Body of pancreas (tissue), 4 donors: ENCODE data around the gene C2orf42.
"Not testable (repeated sequence)": the region's sequence is repeated elsewhere in the genome, so short reads cannot be mapped to it uniquely, and the experiment has no call there.

Source experiments
- POLR2A ChIP-seq, 3 donors: fragments of 450-650 bp; IDR thresholded peaks; one replicate each; pipeline ENCODE4 v1.6.1; 2016; ENCODE audit warnings: antibody characterized with exemption in 3 of 3, mild to moderate bottlenecking in 2 of 3
- TF ChIP-seq, protein P1 (sequence below), 7 experiments: fragments of 450-650 bp in 4 of 7; fragments of 200-600 bp in 3 of 7; sonication (generic) in 3 of 7; IDR thresholded peaks; one replicate each; pipeline ENCODE4 v1.5.1; 2016 to 2019; ENCODE audit warnings: antibody characterized with exemption in 7 of 7

GRCh38 chr2:70223305-70223704 is 32.5 kb upstream of the C2orf42 start:
- TF ChIP-seq, protein P1, sequence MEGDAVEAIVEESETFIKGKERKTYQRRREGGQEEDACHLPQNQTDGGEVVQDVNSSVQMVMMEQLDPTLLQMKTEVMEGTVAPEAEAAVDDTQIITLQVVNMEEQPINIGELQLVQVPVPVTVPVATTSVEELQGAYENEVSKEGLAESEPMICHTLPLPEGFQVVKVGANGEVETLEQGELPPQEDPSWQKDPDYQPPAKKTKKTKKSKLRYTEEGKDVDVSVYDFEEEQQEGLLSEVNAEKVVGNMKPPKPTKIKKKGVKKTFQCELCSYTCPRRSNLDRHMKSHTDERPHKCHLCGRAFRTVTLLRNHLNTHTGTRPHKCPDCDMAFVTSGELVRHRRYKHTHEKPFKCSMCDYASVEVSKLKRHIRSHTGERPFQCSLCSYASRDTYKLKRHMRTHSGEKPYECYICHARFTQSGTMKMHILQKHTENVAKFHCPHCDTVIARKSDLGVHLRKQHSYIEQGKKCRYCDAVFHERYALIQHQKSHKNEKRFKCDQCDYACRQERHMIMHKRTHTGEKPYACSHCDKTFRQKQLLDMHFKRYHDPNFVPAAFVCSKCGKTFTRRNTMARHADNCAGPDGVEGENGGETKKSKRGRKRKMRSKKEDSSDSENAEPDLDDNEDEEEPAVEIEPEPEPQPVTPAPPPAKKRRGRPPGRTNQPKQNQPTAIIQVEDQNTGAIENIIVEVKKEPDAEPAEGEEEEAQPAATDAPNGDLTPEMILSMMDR (IDR thresholded peaks at IDR 0.05) = not testable (repeated sequence)
- not testable (repeated sequence) for TF ChIP-seq POLR2A (IDR thresholded peaks at IDR 0.05)
